Epithelial cell of esophagus (primary cell): ENCODE data around the gene MFSD12.
"Not testable (repeated sequence)": the region's sequence is repeated elsewhere in the genome, so short reads cannot be mapped to it uniquely, and the experiment has no call there.

ENCODE experiments used
- DNase-seq: peaks from one replicate; pipeline ENCODE4 v3.0.0; 2010; ENCODE audit warnings: low read depth
- H3K4me3 ChIP-seq: 2 replicates; pipeline ENCODE4 v1.5.1; 2011; ENCODE audit warnings: mild to moderate bottlenecking, low read length, control low read depth
- CTCF ChIP-seq: IDR thresholded peaks from 2 replicates; pipeline ENCODE4 v1.5.1; 2011; ENCODE audit warnings: low read depth, mild to moderate bottlenecking, low read length, control low read depth, inconsistent platforms; ENCODE audit not compliant: insufficient read depth; ENCODE audit errors: missing control alignments

MFSD12 gene

GRCh38 chr19:3532154-3532786 lies 25.1 kb downstream of the MFSD12 start:
- H3K4me3 ChIP-seq = no peak overlapping the region
- DNase-seq = no peak
- TF ChIP-seq CTCF = no peak

- H3K4me3 ChIP-seq = no peak overlapping the region
- TF ChIP-seq CTCF = no peak
- DNase-seq = no peak
Observed at GRCh38 chr19:3531716-3532115, 25.7 kb downstream of the MFSD12 start.

GRCh38 chr19:3530389-3530788 lies 27.0 kb downstream of the MFSD12 start:
- no peak for DNase-seq
- TF ChIP-seq CTCF = no peak
- no peak overlapping the region for H3K4me3 ChIP-seq

GRCh38 chr19:3529299-3529698 lies 28.1 kb downstream of the MFSD12 start:
- DNase-seq = not testable (repeated sequence)

GRCh38 chr19:3528539-3529211 lies 28.7 kb downstream of the MFSD12 start:
- no peak for TF ChIP-seq CTCF
- no peak overlapping the region for H3K4me3 ChIP-seq
- DNase-seq = no peak

More at GRCh38 chr19:3529299-3529698, 28.1 kb downstream of the MFSD12 start:
- not testable (repeated sequence) for H3K4me3 ChIP-seq

- no peak overlapping the region for H3K4me3 ChIP-seq
- DNase-seq = no peak
- no peak for TF ChIP-seq CTCF
Observed at GRCh38 chr19:3528080-3528479, 29.3 kb downstream of the MFSD12 start.

GRCh38 chr19:3527238-3527910 lies 30.0 kb downstream of the MFSD12 start:
- DNase-seq = no peak
- TF ChIP-seq CTCF = no peak
- H3K4me3 ChIP-seq = no peak overlapping the region
